LoVo (cell line): ENCODE data around the gene ARAP2.

Source experiments
- DNase-seq: peaks from one replicate; pipeline ENCODE4 v3.0.0-alpha.2; 2016; ENCODE audit warnings: low spot score

The ARAP2 gene

GRCh38 chr4:36264207-36264826 lies 20.0 kb upstream of the ARAP2 start:
- DNase-seq: no peak

GRCh38 chr4:36260731-36261130 lies 16.4 kb upstream of the ARAP2 start:
- DNase-seq: no peak

- no peak for DNase-seq
Measured at GRCh38 chr4:36256398-36256891, 12.1 kb upstream of the ARAP2 start.

- no peak for DNase-seq
Measured at GRCh38 chr4:36255577-36255976, 11.3 kb upstream of the ARAP2 start.

- no peak for DNase-seq
Measured at GRCh38 chr4:36254371-36254770, 10.1 kb upstream of the ARAP2 start.

- no peak for DNase-seq
Measured at GRCh38 chr4:36251983-36252382, 7.7 kb upstream of the ARAP2 start.

- DNase-seq: no peak
Measured at GRCh38 chr4:36249610-36250009, 5.3 kb upstream of the ARAP2 start.

- peak; percentile 37 for DNase-seq
Measured at GRCh38 chr4:36243355-36244256, 708 bp downstream of the ARAP2 start.

- no peak for DNase-seq
Measured at GRCh38 chr4:36242629-36243354, 1.5 kb downstream of the ARAP2 start.

- DNase-seq: no peak
Measured at GRCh38 chr4:36241771-36242170, 2.5 kb downstream of the ARAP2 start.

- no peak for DNase-seq
Measured at GRCh38 chr4:36237366-36238313, 6.7 kb downstream of the ARAP2 start.

- DNase-seq: no peak
Measured at GRCh38 chr4:36236159-36236558, 8.2 kb downstream of the ARAP2 start.

GRCh38 chr4:36235306-36235705 lies 9.0 kb downstream of the ARAP2 start:
- peak; percentile 35 for DNase-seq

- DNase-seq: no peak
Measured at GRCh38 chr4:36233567-36234266, 10.6 kb downstream of the ARAP2 start.

GRCh38 chr4:36230534-36230933 lies 13.8 kb downstream of the ARAP2 start:
- peak; percentile 32 for DNase-seq

- DNase-seq: no peak
Measured at GRCh38 chr4:36227913-36228312, 16.4 kb downstream of the ARAP2 start.

GRCh38 chr4:36226430-36227227 lies 17.7 kb downstream of the ARAP2 start:
- DNase-seq: no peak

- DNase-seq: no peak
Measured at GRCh38 chr4:36224972-36225903, 19.1 kb downstream of the ARAP2 start.

GRCh38 chr4:36222702-36223101 lies 21.6 kb downstream of the ARAP2 start:
- no peak for DNase-seq
